SU-DHL-6 (cell line): ENCODE measurements around the gene PDE1C.

ENCODE experiments used
- H2AFZ ChIP-seq: fragments of 200-600 bp; sonication (generic); 2 replicates; pipeline ENCODE4 v1.6.1; 2014; ENCODE audit warnings: low read depth, mild to moderate bottlenecking, moderate library complexity, mixed read lengths, antibody characterized with exemption, low read length; ENCODE audit not compliant: severe bottlenecking
- H3F3A ChIP-seq: fragments of 200-600 bp; shearing (Covaris generic); 2 replicates; pipeline ENCODE4 v1.6.0; 2016; ENCODE audit warnings: antibody characterized with exemption, mild to moderate bottlenecking; ENCODE audit not compliant: insufficient read depth
- H3K27ac ChIP-seq: fragments of 200-600 bp; sonication (generic); 2 replicates; pipeline ENCODE4 v1.5.1; 2016; ENCODE audit warnings: low read depth, mild to moderate bottlenecking, low read length, moderate library complexity, mixed read lengths
- H3K27me3 ChIP-seq: fragments of 200-600 bp; sonication (generic), shearing (Covaris generic); 2 replicates; pipeline ENCODE4 v1.6.0; 2014; ENCODE audit warnings: mild to moderate bottlenecking, low read length
- H3K36me3 ChIP-seq: fragments of 200-600 bp; sonication (generic); 2 replicates; pipeline ENCODE4 v1.6.1; 2014; ENCODE audit warnings: mild to moderate bottlenecking, low read length, mixed read lengths
- H3K4me2 ChIP-seq: fragments of 300-600, 200-600 bp; shearing (Covaris generic), sonication (generic); 2 replicates; pipeline ENCODE4 v1.6.0; 2014; ENCODE audit warnings: low read length, low read depth, mild to moderate bottlenecking; ENCODE audit not compliant: poor library complexity, severe bottlenecking
- H3K4me3 ChIP-seq: fragments of 200-600 bp; sonication (generic); 2 replicates; pipeline ENCODE4 v1.5.1; 2014; ENCODE audit warnings: antibody characterized with exemption, low read length, mild to moderate bottlenecking, mixed read lengths; ENCODE audit not compliant: insufficient read depth, poor library complexity, severe bottlenecking
- H3K79me2 ChIP-seq: fragments of 200-600 bp; sonication (generic); 2 replicates; pipeline ENCODE4 v1.6.1; 2014; ENCODE audit warnings: mild to moderate bottlenecking, low read length, moderate library complexity; ENCODE audit not compliant: insufficient read depth
- H3K9ac ChIP-seq: fragments of 200-600 bp; sonication (generic); 2 replicates; pipeline ENCODE4 v1.7.0; 2014; ENCODE audit warnings: mild to moderate bottlenecking, low read length
- H3K9me2 ChIP-seq: fragments of 200-600 bp; sonication (generic); replicated peaks from 2 replicates; pipeline ENCODE4 v1.6.1; 2014; ENCODE audit warnings: low read length; ENCODE audit not compliant: insufficient read depth
- H3K9me3 ChIP-seq: fragments of 200-600 bp; sonication (generic); 2 replicates; pipeline ENCODE4 v1.6.1; 2014; ENCODE audit warnings: low read length, mixed read lengths; ENCODE audit not compliant: insufficient read depth
- H4K20me1 ChIP-seq: fragments of 200-600 bp; sonication (generic); 2 replicates; pipeline ENCODE4 v1.6.1; 2014; ENCODE audit warnings: low read depth, mild to moderate bottlenecking, antibody characterized with exemption, low read length, moderate library complexity, mixed read lengths
- EZH2phosphoT487 ChIP-seq: fragments of 200-600 bp; sonication (generic), shearing (Covaris generic); conservative IDR thresholded peaks from 2 replicates; pipeline ENCODE4 v1.6.1; 2018; ENCODE audit warnings: mild to moderate bottlenecking, antibody characterized with exemption, low read length, moderate library complexity, mixed read lengths
- TF ChIP-seq, protein P1 (sequence below): fragments of 200-600 bp; sonication (generic); IDR thresholded peaks from one replicate; pipeline ENCODE4 v1.5.1; 2017; ENCODE audit warnings: antibody characterized with exemption, mild to moderate bottlenecking, low read length, moderate library complexity; ENCODE audit not compliant: insufficient read depth, poor library complexity, severe bottlenecking

PDE1C gene

DNA sequence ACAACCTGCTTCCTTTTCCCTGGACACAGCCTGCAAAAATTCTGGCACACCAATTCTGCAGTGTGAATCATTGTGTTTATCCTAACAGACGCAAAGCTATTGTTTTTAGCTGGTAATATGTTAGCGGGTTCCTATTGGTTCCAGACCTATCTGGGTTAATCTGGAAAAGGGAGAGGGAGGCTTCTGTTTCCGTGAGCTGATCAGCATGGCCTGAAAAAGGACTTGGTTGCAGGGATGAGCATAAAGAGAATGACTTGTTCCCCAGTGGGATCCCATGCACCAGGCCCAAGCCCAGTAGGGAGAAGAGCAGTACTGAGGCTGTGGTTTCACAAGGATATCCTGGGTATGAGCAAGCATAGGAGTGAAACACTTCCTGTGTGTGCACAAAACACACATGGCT, 78.4 kb downstream of the PDE1C start:
- H3K9ac ChIP-seq: no peak overlapping the region
- no peak overlapping the region for H3K27ac ChIP-seq
- H3K27me3 ChIP-seq: no peaks in the 10 kb centered on the region
- H2AFZ ChIP-seq: no peak overlapping the region
- no peaks in the 10 kb centered on the region for H3K36me3 ChIP-seq
- no peaks in the 10 kb centered on the region for H3K9me2 ChIP-seq
- no peaks in the 10 kb centered on the region for H3K9me3 ChIP-seq
- H4K20me1 ChIP-seq: no peaks in the 10 kb centered on the region
- no peak overlapping the region for H3K4me3 ChIP-seq
- no peak overlapping the region for H3K4me2 ChIP-seq
- H3K79me2 ChIP-seq: no peaks in the 10 kb centered on the region
- H3F3A ChIP-seq: no peaks in the 10 kb centered on the region
- TF ChIP-seq EZH2phosphoT487: no peak
- TF ChIP-seq, protein P1, sequence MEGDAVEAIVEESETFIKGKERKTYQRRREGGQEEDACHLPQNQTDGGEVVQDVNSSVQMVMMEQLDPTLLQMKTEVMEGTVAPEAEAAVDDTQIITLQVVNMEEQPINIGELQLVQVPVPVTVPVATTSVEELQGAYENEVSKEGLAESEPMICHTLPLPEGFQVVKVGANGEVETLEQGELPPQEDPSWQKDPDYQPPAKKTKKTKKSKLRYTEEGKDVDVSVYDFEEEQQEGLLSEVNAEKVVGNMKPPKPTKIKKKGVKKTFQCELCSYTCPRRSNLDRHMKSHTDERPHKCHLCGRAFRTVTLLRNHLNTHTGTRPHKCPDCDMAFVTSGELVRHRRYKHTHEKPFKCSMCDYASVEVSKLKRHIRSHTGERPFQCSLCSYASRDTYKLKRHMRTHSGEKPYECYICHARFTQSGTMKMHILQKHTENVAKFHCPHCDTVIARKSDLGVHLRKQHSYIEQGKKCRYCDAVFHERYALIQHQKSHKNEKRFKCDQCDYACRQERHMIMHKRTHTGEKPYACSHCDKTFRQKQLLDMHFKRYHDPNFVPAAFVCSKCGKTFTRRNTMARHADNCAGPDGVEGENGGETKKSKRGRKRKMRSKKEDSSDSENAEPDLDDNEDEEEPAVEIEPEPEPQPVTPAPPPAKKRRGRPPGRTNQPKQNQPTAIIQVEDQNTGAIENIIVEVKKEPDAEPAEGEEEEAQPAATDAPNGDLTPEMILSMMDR: no peak

DNA sequence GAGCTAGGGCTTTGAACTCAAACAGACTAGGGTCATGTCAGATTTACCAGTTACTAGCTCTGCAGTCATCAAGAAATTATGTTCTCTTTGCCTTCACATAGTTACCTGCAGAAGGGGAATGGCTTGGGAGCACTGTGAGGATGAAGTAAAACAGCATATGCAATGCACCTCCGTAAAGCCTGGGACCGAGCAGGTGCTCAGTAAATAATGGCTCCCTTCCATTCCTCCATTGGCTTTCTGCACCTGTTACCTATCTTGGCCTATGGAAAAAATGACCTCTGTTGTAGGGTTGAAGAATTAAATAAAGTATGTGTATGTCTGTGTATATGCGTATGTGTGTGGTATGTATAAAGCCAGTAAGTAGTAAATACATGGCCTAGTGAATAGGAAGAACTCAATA, 78.8 kb downstream of the PDE1C start:
- H3K9me3 ChIP-seq: no peaks in the 10 kb centered on the region
- TF ChIP-seq, protein P1: no peak
- TF ChIP-seq EZH2phosphoT487: no peak
- H3K9me2 ChIP-seq: no peaks in the 10 kb centered on the region
- H3K4me3 ChIP-seq: no peak overlapping the region
- no peak overlapping the region for H3K4me2 ChIP-seq
- no peak overlapping the region for H2AFZ ChIP-seq
- H4K20me1 ChIP-seq: no peaks in the 10 kb centered on the region
- no peaks in the 10 kb centered on the region for H3K36me3 ChIP-seq
- H3K9ac ChIP-seq: no peak overlapping the region
- H3K79me2 ChIP-seq: no peaks in the 10 kb centered on the region
- no peaks in the 10 kb centered on the region for H3F3A ChIP-seq
- no peaks in the 10 kb centered on the region for H3K27me3 ChIP-seq
- H3K27ac ChIP-seq: no peak overlapping the region

DNA sequence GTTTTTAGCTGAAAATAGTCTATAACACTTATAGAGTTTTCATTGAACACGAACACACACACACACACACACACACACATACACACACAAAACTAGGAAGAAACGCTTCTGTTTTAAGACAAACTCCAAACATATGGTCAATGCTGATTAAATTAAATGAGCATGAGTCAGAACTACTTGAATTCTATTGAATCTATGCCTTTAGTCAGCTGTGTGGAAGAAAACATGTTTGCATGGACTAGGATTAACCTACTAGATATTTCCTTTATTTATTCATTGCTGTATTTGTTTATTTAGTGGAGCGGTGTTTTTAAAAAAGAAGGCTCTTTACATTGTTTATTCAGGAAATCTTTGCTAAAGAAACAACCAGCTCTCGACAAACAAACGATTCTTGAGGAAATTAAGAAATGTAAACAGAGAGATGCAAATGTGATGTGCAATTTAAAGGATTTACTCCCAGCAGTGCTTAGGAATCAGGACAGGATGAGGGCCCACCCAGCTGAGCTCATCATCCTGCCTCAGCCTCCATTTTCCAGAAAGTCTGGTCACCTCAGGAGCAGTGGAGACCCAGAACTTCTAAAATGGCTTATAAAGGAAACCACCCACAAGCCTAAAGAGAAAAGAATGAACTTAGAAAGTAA, 83.2 kb downstream of the PDE1C start:
- no peaks in the 10 kb centered on the region for H3K27me3 ChIP-seq
- TF ChIP-seq, protein P1: no peak
- TF ChIP-seq EZH2phosphoT487: no peak
- no peak overlapping the region for H3K4me3 ChIP-seq
- no peaks in the 10 kb centered on the region for H3F3A ChIP-seq
- no peaks in the 10 kb centered on the region for H3K9me2 ChIP-seq
- H3K36me3 ChIP-seq: no peaks in the 10 kb centered on the region
- H3K4me2 ChIP-seq: no peak overlapping the region
- H3K79me2 ChIP-seq: no peaks in the 10 kb centered on the region
- H4K20me1 ChIP-seq: no peaks in the 10 kb centered on the region
- no peaks in the 10 kb centered on the region for H3K9me3 ChIP-seq
- no peak overlapping the region for H2AFZ ChIP-seq
- no peak overlapping the region for H3K9ac ChIP-seq
- H3K27ac ChIP-seq: no peak overlapping the region

DNA sequence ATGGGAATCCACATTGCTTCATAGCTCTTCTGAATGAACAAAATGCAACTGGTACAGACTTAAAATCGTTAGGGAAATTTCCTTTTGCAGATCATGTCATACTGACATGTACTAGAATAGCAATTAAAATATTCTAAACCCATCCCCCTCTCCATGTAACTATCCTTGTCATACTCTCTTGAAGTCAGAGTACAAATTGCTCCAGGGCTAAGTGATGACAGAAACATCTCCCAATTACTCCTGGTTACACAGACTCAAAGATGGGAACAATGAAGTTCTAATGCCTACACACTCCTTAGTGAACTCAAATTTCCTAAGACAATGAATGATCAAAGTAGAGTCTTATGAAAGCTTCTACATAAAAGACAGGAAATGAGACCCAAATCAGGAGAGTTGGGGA, 87.2 kb downstream of the PDE1C start:
- no peaks in the 10 kb centered on the region for H3F3A ChIP-seq
- no peaks in the 10 kb centered on the region for H4K20me1 ChIP-seq
- no peak overlapping the region for H3K9ac ChIP-seq
- H2AFZ ChIP-seq: no peak overlapping the region
- H3K27me3 ChIP-seq: no peaks in the 10 kb centered on the region
- no peaks in the 10 kb centered on the region for H3K79me2 ChIP-seq
- TF ChIP-seq EZH2phosphoT487: no peak
- TF ChIP-seq, protein P1: no peak
- H3K4me3 ChIP-seq: no peak overlapping the region
- H3K9me3 ChIP-seq: no peaks in the 10 kb centered on the region
- no peak overlapping the region for H3K4me2 ChIP-seq
- H3K9me2 ChIP-seq: no peaks in the 10 kb centered on the region
- H3K36me3 ChIP-seq: no peaks in the 10 kb centered on the region
- no peak overlapping the region for H3K27ac ChIP-seq
